Cardiac muscle cell (in vitro differentiated cells and primary cell): Measurements from ENCODE around the gene RETREG2. TPM values are rescaled to one million over a fixed set of nuclear protein-coding genes. Genes with fewer than 3 reads are reported as not detected.

Experiments used
- DNase-seq, 2 donors: peaks; one replicate each; pipeline versions ENCODE4 v3.0.0 to v3.0.0-alpha.2; 2010 to 2017; ENCODE audit warnings: low read depth in 1 of 2, low spot score in 1 of 2
- H3K27ac ChIP-seq: fragments of 200-600 bp; sonication (generic); 2 replicates; pipeline ENCODE4 v1.5.1; 2016
- H3K27me3 ChIP-seq: fragments of 200-600 bp; sonication (generic); 2 replicates; pipeline ENCODE4 v1.6.0; 2016; ENCODE audit warnings: control low read depth
- H3K36me3 ChIP-seq: fragments of 200-600 bp; sonication (generic); 2 replicates; pipeline ENCODE4 v1.5.1; 2016; ENCODE audit warnings: control low read depth
- H3K4me1 ChIP-seq: fragments of 200-600 bp; sonication (generic); 2 replicates; pipeline ENCODE4 v1.8.1; 2017; ENCODE audit warnings: low read depth, mild to moderate bottlenecking, mixed run types
- H3K4me3 ChIP-seq: fragments of 200-600 bp; sonication (generic); 2 replicates; pipeline ENCODE4 v1.5.1; 2016; ENCODE audit warnings: mild to moderate bottlenecking
- H3K9me3 ChIP-seq: fragments of 200-600 bp; sonication (generic); 2 replicates; pipeline ENCODE4 v1.5.1; 2017; ENCODE audit warnings: low read depth, mild to moderate bottlenecking, control low read depth
- CTCF ChIP-seq: IDR thresholded peaks from 2 replicates; pipeline ENCODE4 v1.5.1; 2012; ENCODE audit warnings: low read depth, mild to moderate bottlenecking, low read length
- polyA plus RNA-seq: library from polyadenylated mRNA; unstranded; fragments of >200 nt; fragmentation: Nextera tagmentation; extraction: Ambion mirVana; gene quantifications from 2 replicates; pipeline ENCODE4 v1.2.1, GENCODE V29; 2016
- total RNA-seq: library from RNA; depleted of rRNA; stranded (reverse); fragments of >200 nt; gene quantifications from 2 replicates; pipeline ENCODE4 v1.2.3, GENCODE V29; 2016

The RETREG2 gene
- total and polyA plus RNA-seq, 2 experiments from 2014 or later = 72.0 to 77.6 TPM

GRCh38 chr2:219178377-219179175 is 501 bp downstream of the RETREG2 start:
- H3K27ac ChIP-seq = peak overlapping the region; percentile 93
- peak overlapping the region; percentile 49 for H3K4me3 ChIP-seq
- H3K9me3 ChIP-seq = no peaks in the 10 kb centered on the region
- peaks cover 4% of the 10 kb centered on the region for H3K4me1 ChIP-seq
- no peaks in the 10 kb centered on the region for H3K27me3 ChIP-seq
- TF ChIP-seq CTCF = no peak
- DNase-seq = peak; percentile 47 to 69
- H3K36me3 ChIP-seq = peaks cover 33% of the 10 kb centered on the region

DNA sequence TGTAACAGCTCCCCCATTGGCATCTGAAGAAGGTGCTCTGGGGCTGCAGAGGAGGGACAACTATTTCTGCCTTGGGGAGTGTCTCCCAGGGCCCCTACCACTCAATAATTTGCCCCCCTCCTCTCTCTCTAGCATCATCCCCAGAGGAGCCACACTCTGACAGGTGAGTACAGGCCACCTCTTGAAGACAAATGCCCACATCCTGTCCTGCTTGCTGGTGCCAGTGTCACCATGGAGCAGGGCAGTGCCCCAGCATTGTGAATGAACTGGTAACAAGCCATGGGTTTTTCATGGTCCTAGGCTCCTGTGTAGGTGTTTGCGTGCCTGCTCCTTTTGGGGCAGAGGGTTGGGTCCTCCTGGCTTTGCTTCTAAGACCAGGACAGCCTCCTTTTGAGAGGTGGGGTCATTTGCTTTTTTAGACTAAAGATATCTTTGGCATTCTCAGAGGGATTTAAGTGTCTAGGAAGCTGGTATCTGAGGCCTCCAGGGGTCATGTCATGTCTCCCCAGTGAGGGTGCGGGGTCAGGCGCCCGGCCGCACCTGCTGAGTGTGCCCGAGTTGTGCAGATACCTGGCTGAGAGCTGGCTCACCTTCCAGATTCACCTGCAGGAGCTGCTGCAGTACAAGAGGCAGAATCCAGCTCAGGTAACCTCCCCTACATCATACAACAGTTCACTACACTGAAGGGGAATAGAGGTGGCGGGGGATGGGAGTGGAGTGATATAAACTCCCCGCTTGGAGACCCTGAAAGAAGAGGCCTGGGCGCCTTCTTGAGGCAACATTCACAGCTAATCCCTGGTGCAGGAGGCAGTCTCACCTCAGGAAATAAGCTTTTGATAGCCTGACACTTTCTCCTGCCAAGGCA is 1.8 kb downstream of the RETREG2 start:
- no peaks in the 10 kb centered on the region for H3K9me3 ChIP-seq
- no peak overlapping the region for H3K27ac ChIP-seq
- no peak overlapping the region for H3K4me3 ChIP-seq
- no peak for TF ChIP-seq CTCF
- peaks cover 4% of the 10 kb centered on the region for H3K4me1 ChIP-seq
- H3K27me3 ChIP-seq = no peaks in the 10 kb centered on the region
- H3K36me3 ChIP-seq = peaks cover 36% of the 10 kb centered on the region
- no peak for DNase-seq

GRCh38 chr2:219180961-219181360 is 2.9 kb downstream of the RETREG2 start:
- no peak for DNase-seq
- peaks cover 36% of the 10 kb centered on the region for H3K36me3 ChIP-seq
- H3K4me1 ChIP-seq = peaks cover 4% of the 10 kb centered on the region

GRCh38 chr2:219181531-219181930 is 3.5 kb downstream of the RETREG2 start:
- Histone ChIP-seq H3K27ac (no peak overlapping the region), H3K4me3 (no peak overlapping the region), H3K27me3 (no peaks in the 10 kb centered on the region), H3K36me3 (peaks cover 36% of the 10 kb centered on the region), H3K9me3 (no peaks in the 10 kb centered on the region), H3K4me1 (peaks cover 4% of the 10 kb centered on the region)
- DNase-seq = no peak
- TF ChIP-seq CTCF = no peak

More at GRCh38 chr2:219180961-219181360, 2.9 kb downstream of the RETREG2 start:
- no peak for TF ChIP-seq CTCF
- H3K27me3 ChIP-seq = no peaks in the 10 kb centered on the region
- H3K27ac ChIP-seq = no peak overlapping the region
- no peaks in the 10 kb centered on the region for H3K9me3 ChIP-seq
- H3K4me3 ChIP-seq = no peak overlapping the region

DNA sequence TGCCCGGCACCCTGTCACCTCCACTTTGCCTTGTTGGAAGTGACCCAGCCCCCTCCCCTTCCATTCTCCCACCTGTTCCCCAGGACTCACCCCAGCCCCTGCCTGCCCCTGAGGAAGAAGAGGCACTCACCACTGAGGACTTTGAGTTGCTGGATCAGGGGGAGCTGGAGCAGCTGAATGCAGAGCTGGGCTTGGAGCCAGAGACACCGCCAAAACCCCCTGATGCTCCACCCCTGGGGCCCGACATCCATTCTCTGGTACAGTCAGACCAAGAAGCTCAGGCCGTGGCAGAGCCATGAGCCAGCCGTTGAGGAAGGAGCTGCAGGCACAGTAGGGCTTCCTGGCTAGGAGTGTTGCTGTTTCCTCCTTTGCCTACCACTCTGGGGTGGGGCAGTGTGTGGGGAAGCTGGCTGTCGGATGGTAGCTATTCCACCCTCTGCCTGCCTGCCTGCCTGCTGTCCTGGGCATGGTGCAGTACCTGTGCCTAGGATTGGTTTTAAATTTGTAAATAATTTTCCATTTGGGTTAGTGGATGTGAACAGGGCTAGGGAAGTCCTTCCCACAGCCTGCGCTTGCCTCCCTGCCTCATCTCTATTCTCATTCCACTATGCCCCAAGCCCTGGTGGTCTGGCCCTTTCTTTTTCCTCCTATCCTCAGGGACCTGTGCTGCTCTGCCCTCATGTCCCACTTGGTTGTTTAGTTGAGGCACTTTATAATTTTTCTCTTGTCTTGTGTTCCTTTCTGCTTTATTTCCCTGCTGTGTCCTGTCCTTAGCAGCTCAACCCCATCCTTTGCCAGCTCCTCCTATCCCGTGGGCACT is 4.5 kb downstream of the RETREG2 start:
- peaks cover 4% of the 10 kb centered on the region for H3K4me1 ChIP-seq

More for the DNA sequence above, 4.5 kb downstream of the RETREG2 start:
- Histone ChIP-seq H3K27me3 (no peaks in the 10 kb centered on the region), H3K36me3 (peaks cover 36% of the 10 kb centered on the region), H3K27ac (no peak overlapping the region), H3K4me3 (no peak overlapping the region), H3K9me3 (no peaks in the 10 kb centered on the region)
- TF ChIP-seq CTCF = no peak
- DNase-seq = no peak
